ENCODE results near the gene OBSL1. TPM values are rescaled to one million over a fixed set of nuclear protein-coding genes. Genes with fewer than 3 reads are reported as not detected.

Gene OBSL1
- total RNA-seq, 2 experiments from 2014 or later = 1.3 to 1.4 TPM

GRCh38 chr2:219552382-219553167 lies 18.8 kb downstream of the OBSL1 start:
- POLR2A ChIA-PET = interaction anchor here (0.7 to 1.2 kb wide), 2 partner anchors 8 to 53 kb away, joined by 3 to 4 read pairs; partner anchors contain the start of genes CHPF and TMEM198
- DNase-seq = peak; percentile 87
- Mint-ChIP-seq H3K36me3 (ENCODE audit: low read depth) (no peaks in the 10 kb centered on the region), H3K4me3 (peak overlapping the region; percentile 74), H3K4me1 (ENCODE audit: low read depth) (no peaks in the 10 kb centered on the region), H3K27ac (no peak overlapping the region), H3K27me3 (peaks cover 37% of the 10 kb centered on the region), H3K9me3 (no peaks in the 10 kb centered on the region)
- peak; percentile 92 for ATAC-seq
- intact Hi-C loops (cut with micrococcal nuclease) = no loop called here
- no peak for TF ChIP-seq CTCF (IDR thresholded peaks at IDR 0.05)
- CTCF ChIA-PET = interaction anchor here (0.7 to 4.2 kb wide), 6 partner anchors 8 to 150 kb away, joined by 3 to 23 read pairs (median 4); no protein-coding TSS in a partner anchor

GRCh38 chr2:219551441-219552381 lies 19.6 kb downstream of the OBSL1 start:
- peak; percentile 31 for ATAC-seq
- Mint-ChIP-seq H3K27me3 (peaks cover 40% of the 10 kb centered on the region), H3K36me3 (ENCODE audit: low read depth) (no peaks in the 10 kb centered on the region), H3K9me3 (no peaks in the 10 kb centered on the region), H3K4me1 (ENCODE audit: low read depth) (no peaks in the 10 kb centered on the region), H3K4me3 (peak overlapping the region; percentile 74), H3K27ac (no peak overlapping the region)
- CTCF ChIA-PET = interaction anchor here (0.9 to 4.2 kb wide), 6 partner anchors 8 to 163 kb away, joined by 3 to 23 read pairs (median 5); no protein-coding TSS in a partner anchor
- POLR2A ChIA-PET = interaction anchor here (0.7 to 1.2 kb wide), 3 partner anchors 8 to 52 kb away, joined by 3 to 4 read pairs (median 3); partner anchors contain the start of genes CHPF, OBSL1 and TMEM198
- TF ChIP-seq CTCF (IDR thresholded peaks at IDR 0.05) = no peak
- peak; percentile 43 for DNase-seq
- intact Hi-C loops (cut with micrococcal nuclease) = no loop called here

- ChIA-PET CTCF (interaction anchor here (1.0 to 2.4 kb wide), 2 partner anchors 11 to 54 kb away, joined by 3 to 16 read pairs; a partner anchor contains a TSS), POLR2A (no interaction called here)
- Mint-ChIP-seq H3K4me3 (no peak overlapping the region), H3K27ac (no peak overlapping the region), H3K27me3 (peaks cover 42% of the 10 kb centered on the region), H3K4me1 (ENCODE audit: low read depth) (peaks cover 3% of the 10 kb centered on the region), H3K36me3 (ENCODE audit: low read depth) (no peaks in the 10 kb centered on the region), H3K9me3 (no peaks in the 10 kb centered on the region)
- intact Hi-C loops (cut with micrococcal nuclease) = no loop called here
- no peak for TF ChIP-seq CTCF (IDR thresholded peaks at IDR 0.05)
- no peak for ATAC-seq
- no peak for DNase-seq
Measured at GRCh38 chr2:219549619-219550018, 21.7 kb downstream of the OBSL1 start.

GRCh38 chr2:219548990-219549389 lies 22.3 kb downstream of the OBSL1 start:
- POLR2A ChIA-PET = no interaction called here
- Mint-ChIP-seq H3K9me3 (no peaks in the 10 kb centered on the region), H3K4me3 (no peak overlapping the region), H3K36me3 (ENCODE audit: low read depth) (no peaks in the 10 kb centered on the region), H3K4me1 (ENCODE audit: low read depth) (peaks cover 7% of the 10 kb centered on the region), H3K27ac (no peak overlapping the region), H3K27me3 (peaks cover 37% of the 10 kb centered on the region)
- CTCF ChIA-PET = interaction anchor here (1.0 to 2.4 kb wide), 3 partner anchors 11 to 54 kb away, joined by 3 to 16 read pairs (median 3); a partner anchor contains a TSS
- ATAC-seq = no peak
- DNase-seq = no peak
- intact Hi-C loops (cut with micrococcal nuclease) = no loop called here
- no peak for TF ChIP-seq CTCF (IDR thresholded peaks at IDR 0.05)
